Smooth muscle cell (in vitro differentiated cells): Measurements from ENCODE around the gene MOB3B. TPM values are rescaled to one million over a fixed set of nuclear protein-coding genes. Genes with fewer than 3 reads are reported as not detected.

Source experiments
- DNase-seq: peaks from one replicate; lab custom pipeline; 2025; ENCODE audit not compliant: unreplicated experiment; lab: John Stamatoyannopoulos, UW
- H2AFZ ChIP-seq: fragments of 200-600 bp; sonication (generic); 2 replicates; pipeline ENCODE4 v1.6.0; 2016; ENCODE audit warnings: antibody characterized with exemption, low read depth, mild to moderate bottlenecking
- H3F3A ChIP-seq: fragments of 200-600 bp; sonication (generic); 2 replicates; pipeline ENCODE4 v1.6.0; 2017; ENCODE audit warnings: antibody characterized with exemption, low read depth
- H3K27ac ChIP-seq: fragments of 200-600 bp; sonication (generic); 2 replicates; pipeline ENCODE4 v1.5.1; 2016; ENCODE audit warnings: low read depth, mild to moderate bottlenecking
- H3K27me3 ChIP-seq: fragments of 200-600 bp; sonication (generic); 2 replicates; pipeline ENCODE4 v1.6.1; 2016; ENCODE audit warnings: low read depth, mild to moderate bottlenecking
- H3K36me3 ChIP-seq: fragments of 200-600 bp; sonication (generic); 2 replicates; pipeline ENCODE4 v1.5.1; 2016; ENCODE audit warnings: low read depth
- H3K4me1 ChIP-seq: fragments of 200-600 bp; sonication (generic); 2 replicates; pipeline ENCODE4 v1.5.1; 2016; ENCODE audit warnings: low read depth
- H3K4me2 ChIP-seq: fragments of 200-600 bp; sonication (generic); 2 replicates; pipeline ENCODE4 v1.6.0; 2016; ENCODE audit warnings: mild to moderate bottlenecking
- H3K4me3 ChIP-seq: fragments of 200-600 bp; sonication (generic); 2 replicates; pipeline ENCODE4 v1.5.1; 2016; ENCODE audit warnings: mild to moderate bottlenecking
- H3K79me2 ChIP-seq: fragments of 200-600 bp; sonication (generic); 2 replicates; pipeline ENCODE4 v1.6.0; 2016; ENCODE audit warnings: low read depth, mild to moderate bottlenecking
- H3K9ac ChIP-seq: fragments of 200-600 bp; sonication (generic); 2 replicates; pipeline ENCODE4 v1.6.0; 2016; ENCODE audit warnings: low read depth
- H3K9me3 ChIP-seq: fragments of 200-600 bp; sonication (generic); replicated peaks from 2 replicates; pipeline ENCODE4 v1.5.1; 2016; ENCODE audit warnings: low read depth
- H4K20me1 ChIP-seq: fragments of 200-600 bp; sonication (generic); 2 replicates; pipeline ENCODE4 v1.6.0; 2016; ENCODE audit warnings: low read depth
- WGBS: methylation state at CpG from one replicate; pipeline ENCODE4 v1.1.7; 2016; ENCODE audit warnings: low lambda C conversion rate; 5-methylcytosine and 5-hydroxymethylcytosine counted together
- polyA plus RNA-seq: library from polyadenylated mRNA; unstranded; fragments of >200 nt; fragmentation: Nextera tagmentation; extraction: Ambion mirVana; gene quantifications from 2 replicates; pipeline ENCODE4 v1.2.1, GENCODE V29; 2016
- total RNA-seq: library from RNA; depleted of rRNA; stranded (reverse); fragments of >200 nt; gene quantifications from 2 replicates; pipeline ENCODE4 v1.2.3, GENCODE V29; 2014
- TF ChIP-seq, protein P1 (sequence below): fragments of 200-600 bp; sonication (generic); IDR thresholded peaks from 2 replicates; pipeline ENCODE4 v1.5.1; 2017; ENCODE audit warnings: borderline replicate concordance, mild to moderate bottlenecking, antibody characterized with exemption; ENCODE audit not compliant: insufficient read depth, poor library complexity, severe bottlenecking

Gene MOB3B
- total and polyA plus RNA-seq, 2 experiments from 2014 or later = 1.7 to 5.8 TPM

DNA sequence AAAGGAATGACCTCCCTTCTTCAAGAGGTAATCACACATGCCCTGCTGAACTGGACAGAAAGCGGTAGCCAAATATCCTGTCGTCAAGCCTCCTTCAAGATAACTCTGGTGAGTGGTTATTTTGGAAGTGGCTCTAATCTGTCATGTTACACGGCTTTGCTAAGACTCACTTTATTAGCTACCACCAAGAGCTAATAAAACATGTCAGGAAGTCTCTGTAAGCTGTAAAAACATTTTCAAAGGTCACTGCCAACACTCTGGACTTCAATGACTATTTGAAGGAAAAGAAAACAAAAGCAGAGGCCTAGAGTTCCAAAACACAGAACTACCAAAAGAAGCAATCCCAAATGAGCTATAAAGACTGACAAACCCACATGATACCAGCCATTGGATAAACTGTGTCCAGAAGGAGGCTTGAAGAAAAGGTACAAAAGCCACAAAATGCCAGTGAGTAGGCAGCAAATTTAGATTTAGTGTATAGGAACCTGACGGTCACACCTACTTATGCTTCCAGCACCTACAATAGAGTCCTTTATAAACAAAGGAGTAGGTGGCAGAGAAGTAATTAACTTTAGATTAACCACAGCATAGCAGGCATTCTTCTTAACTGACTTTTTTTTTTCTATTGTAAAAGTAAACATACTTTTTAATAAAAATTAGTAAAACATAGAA is 135.3 kb downstream of the MOB3B start:
- Histone ChIP-seq H4K20me1 (no peaks in the 10 kb centered on the region), H3K4me3 (no peak overlapping the region), H3K79me2 (no peaks in the 10 kb centered on the region), H3K9me3 (no peaks in the 10 kb centered on the region), H3K4me2 (peak overlapping the region; percentile 7), H3K27me3 (peaks cover 32% of the 10 kb centered on the region), H3K4me1 (peaks cover 35% of the 10 kb centered on the region), H3F3A (no peaks in the 10 kb centered on the region), H3K27ac (peak overlapping the region; percentile 32), H3K9ac (no peak overlapping the region), H2AFZ (no peak overlapping the region), H3K36me3 (no peaks in the 10 kb centered on the region)
- WGBS = 18% methylated on average over 4 of the region's 4 CpGs
- DNase-seq = no peak
- TF ChIP-seq, protein P1, sequence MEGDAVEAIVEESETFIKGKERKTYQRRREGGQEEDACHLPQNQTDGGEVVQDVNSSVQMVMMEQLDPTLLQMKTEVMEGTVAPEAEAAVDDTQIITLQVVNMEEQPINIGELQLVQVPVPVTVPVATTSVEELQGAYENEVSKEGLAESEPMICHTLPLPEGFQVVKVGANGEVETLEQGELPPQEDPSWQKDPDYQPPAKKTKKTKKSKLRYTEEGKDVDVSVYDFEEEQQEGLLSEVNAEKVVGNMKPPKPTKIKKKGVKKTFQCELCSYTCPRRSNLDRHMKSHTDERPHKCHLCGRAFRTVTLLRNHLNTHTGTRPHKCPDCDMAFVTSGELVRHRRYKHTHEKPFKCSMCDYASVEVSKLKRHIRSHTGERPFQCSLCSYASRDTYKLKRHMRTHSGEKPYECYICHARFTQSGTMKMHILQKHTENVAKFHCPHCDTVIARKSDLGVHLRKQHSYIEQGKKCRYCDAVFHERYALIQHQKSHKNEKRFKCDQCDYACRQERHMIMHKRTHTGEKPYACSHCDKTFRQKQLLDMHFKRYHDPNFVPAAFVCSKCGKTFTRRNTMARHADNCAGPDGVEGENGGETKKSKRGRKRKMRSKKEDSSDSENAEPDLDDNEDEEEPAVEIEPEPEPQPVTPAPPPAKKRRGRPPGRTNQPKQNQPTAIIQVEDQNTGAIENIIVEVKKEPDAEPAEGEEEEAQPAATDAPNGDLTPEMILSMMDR = no peak

DNA sequence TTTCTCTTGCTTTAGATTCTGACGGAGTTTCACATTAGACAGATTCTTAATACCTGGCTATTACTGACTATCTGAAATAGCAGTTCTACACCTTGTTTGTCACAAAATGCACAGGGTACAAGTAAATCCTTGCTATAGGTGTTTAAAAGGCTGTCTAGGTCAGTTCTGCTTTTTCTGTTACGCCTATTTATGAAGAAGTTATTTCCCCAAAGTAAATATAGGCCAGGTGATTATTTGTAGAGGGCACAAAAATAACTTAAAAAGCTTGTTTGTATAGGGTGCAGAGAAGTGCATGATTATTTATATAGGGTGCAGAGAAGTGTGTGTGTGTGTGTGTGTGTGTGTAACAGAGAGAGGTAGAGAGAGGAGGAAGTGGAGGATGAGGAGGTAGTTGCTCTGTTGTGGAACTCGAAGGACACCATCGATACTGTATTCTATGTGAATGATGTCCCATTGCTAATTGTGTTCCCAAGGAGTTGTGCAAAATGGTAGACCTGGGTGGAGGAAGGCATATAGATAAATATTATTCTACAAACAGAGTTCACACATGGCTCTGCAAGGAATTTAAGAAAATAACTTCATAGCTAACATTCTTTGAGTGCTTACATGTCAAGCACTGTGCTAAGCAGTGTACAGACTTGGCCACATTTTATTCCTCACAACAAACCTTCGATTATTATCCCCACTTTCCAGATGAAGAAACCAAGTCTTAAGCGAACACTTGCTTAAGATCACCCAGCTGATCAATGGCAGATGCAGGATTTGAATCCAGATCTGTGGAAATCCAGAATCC is 136.4 kb downstream of the MOB3B start:
- Histone ChIP-seq H3K4me2 (no peak overlapping the region), H3K9me3 (no peaks in the 10 kb centered on the region), H3K9ac (no peak overlapping the region), H3K79me2 (no peaks in the 10 kb centered on the region), H3K27ac (no peak overlapping the region), H4K20me1 (no peaks in the 10 kb centered on the region), H3K4me3 (no peak overlapping the region), H3K4me1 (peaks cover 35% of the 10 kb centered on the region), H3K27me3 (peaks cover 30% of the 10 kb centered on the region), H3K36me3 (no peaks in the 10 kb centered on the region), H2AFZ (no peak overlapping the region), H3F3A (no peaks in the 10 kb centered on the region)
- DNase-seq = no peak
- 88% methylated on average over 6 of the region's 6 CpGs for WGBS
- TF ChIP-seq, protein P1 = no peak

DNA sequence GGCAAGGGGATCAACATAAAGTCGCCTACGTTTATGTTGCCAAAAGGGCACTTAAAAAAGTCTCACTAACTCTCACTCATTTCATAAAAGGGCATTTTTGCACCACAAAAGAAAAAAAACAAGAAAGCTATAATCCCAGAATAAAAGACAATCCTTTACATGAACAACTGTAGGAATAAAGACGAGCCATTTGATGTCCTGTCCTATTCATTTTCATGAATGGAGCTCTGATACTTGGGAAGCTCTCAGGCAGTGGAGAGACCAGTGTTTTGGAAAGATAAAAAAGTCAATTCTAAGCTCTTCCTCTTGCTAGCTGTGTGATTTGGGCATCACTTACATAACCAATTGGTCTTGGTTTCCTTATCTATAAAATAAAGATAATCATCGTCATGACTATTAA is 137.2 kb downstream of the MOB3B start:
- H3K4me1 ChIP-seq = peaks cover 35% of the 10 kb centered on the region
- H3K27ac ChIP-seq = no peak overlapping the region
- no peak overlapping the region for H3K4me3 ChIP-seq
- H3K4me2 ChIP-seq = no peak overlapping the region
- no peaks in the 10 kb centered on the region for H3K79me2 ChIP-seq
- no peaks in the 10 kb centered on the region for H3F3A ChIP-seq
- H3K27me3 ChIP-seq = peaks cover 28% of the 10 kb centered on the region
- TF ChIP-seq, protein P1 = no peak
- H3K36me3 ChIP-seq = no peaks in the 10 kb centered on the region
- no peak overlapping the region for H2AFZ ChIP-seq
- no peak for DNase-seq
- H3K9ac ChIP-seq = no peak overlapping the region
- no peaks in the 10 kb centered on the region for H3K9me3 ChIP-seq
- no peaks in the 10 kb centered on the region for H4K20me1 ChIP-seq
- 85% methylated on average over 4 of the region's 4 CpGs for WGBS
